ENCODE data around the gene SDK1. TPM values are rescaled to one million over a fixed set of nuclear protein-coding genes. Genes with fewer than 3 reads are reported as not detected.

SDK1 gene
- total and polyA plus RNA-seq, 2 donors (not counting 3 experiments of a cell fraction or from before 2014, with no cell fraction given): 1.6 to 3.9 TPM

- no peak overlapping the region for H3K4me3 ChIP-seq (replicated peaks in 1 of 3; ENCODE audit: insufficient read depth in 1 of 3, low read depth in 1 of 3, low read length in 3 of 3)
- dilution Hi-C loops (cut with MboI; ENCODE audit: extremely low pct_ligation_motif_present, low sequenced_read_pairs) (no loop called here), intact Hi-C loops (cut with micrococcal nuclease) (no loop called here)
- H3K4me1 ChIP-seq (ENCODE audit: control insufficient read depth, extremely low read depth, insufficient read depth, low read length): no peaks in the 10 kb centered on the region
- BruUV-seq (replicated peaks): no TSS peak
- DNase-seq (ENCODE audit: low read depth, low spot score) (no peak), FAIRE-seq (no peak)
- CTCF ChIA-PET: no interaction called here
- H3K9me1 ChIP-seq (replicated peaks; ENCODE audit: control insufficient read depth, extremely low read depth, insufficient read depth, low read length): no peaks in the 10 kb centered on the region
- no peak overlapping the region for H3K9ac ChIP-seq (replicated peaks; ENCODE audit: extremely low read depth, insufficient read depth, low read length)
- no peaks in the 10 kb centered on the region for H3K9me3 ChIP-seq (replicated peaks; ENCODE audit: control insufficient read depth, insufficient read depth, low read length)
- TF ChIP-seq GATA2 (IDR thresholded peaks at IDR 0.05; ENCODE audit: insufficient read depth, insufficient read length, low read depth, low read length): no peak
- no peak for TF ChIP-seq POLR2A (IDR thresholded peaks at IDR 0.05; ENCODE audit: low read depth, low read length)
- TF ChIP-seq MYC (IDR thresholded peaks at IDR 0.05; ENCODE audit: low read depth, low read length): no peak
- no peak for TF ChIP-seq JUN (IDR thresholded peaks at IDR 0.05; ENCODE audit: borderline replicate concordance, insufficient read depth, insufficient read length, low read depth)
- TF ChIP-seq, protein P1, sequence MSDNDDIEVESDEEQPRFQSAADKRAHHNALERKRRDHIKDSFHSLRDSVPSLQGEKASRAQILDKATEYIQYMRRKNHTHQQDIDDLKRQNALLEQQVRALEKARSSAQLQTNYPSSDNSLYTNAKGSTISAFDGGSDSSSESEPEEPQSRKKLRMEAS (IDR thresholded peaks at IDR 0.05; ENCODE audit: insufficient read depth, insufficient read length): no peak
- TF ChIP-seq EZH2 (IDR thresholded peaks at IDR 0.05; ENCODE audit: borderline replicate concordance, low read depth, low read length, severe bottlenecking): no peak
- POLR2A ChIA-PET: no interaction called here
- H3K36me3 ChIP-seq (ENCODE audit: control insufficient read depth in 2 of 2, extremely low read depth in 1 of 2, insufficient read depth in 2 of 2, low read length in 2 of 2): no peaks in the 10 kb centered on the region
- no peaks in the 10 kb centered on the region for H3K79me2 ChIP-seq (ENCODE audit: control insufficient read depth, insufficient read depth, low read length)
- no peaks in the 10 kb centered on the region for H3K27me3 ChIP-seq (ENCODE audit: control insufficient read depth in 2 of 2, insufficient read depth in 2 of 2, low read length in 2 of 2)
- H3K4me2 ChIP-seq (ENCODE audit: insufficient read depth, low read length): no peak overlapping the region
- H3K27ac ChIP-seq (ENCODE audit: insufficient read depth, low read depth, low read length): no peak overlapping the region
- H4K20me1 ChIP-seq (replicated peaks; ENCODE audit: control insufficient read depth, extremely low read depth, insufficient read depth, low read length): no peaks in the 10 kb centered on the region
- no peak overlapping the region for H2AFZ ChIP-seq (ENCODE audit: low read depth, low read length)
Measured at GRCh38 chr7:4234886-4235285, 933.8 kb downstream of the SDK1 start.

- TF ChIP-seq MYC (IDR thresholded peaks at IDR 0.05; ENCODE audit: low read depth, low read length) (no peak), POLR2A (IDR thresholded peaks at IDR 0.05; ENCODE audit: low read depth, low read length) (no peak), FOS (IDR thresholded peaks at IDR 0.05; ENCODE audit: borderline replicate concordance, insufficient read depth, low read length) (no peak), GATA2 (IDR thresholded peaks at IDR 0.05; ENCODE audit: insufficient read depth, insufficient read length, low read depth, low read length) (no peak), POLR2AphosphoS5 (IDR thresholded peaks at IDR 0.05; ENCODE audit: insufficient read depth, low read depth, low read length) (no peak), EZH2 (IDR thresholded peaks at IDR 0.05; ENCODE audit: borderline replicate concordance, low read depth, low read length, severe bottlenecking) (no peak), JUN (IDR thresholded peaks at IDR 0.05; ENCODE audit: borderline replicate concordance, insufficient read depth, insufficient read length, low read depth) (no peak), CTCF (IDR thresholded peaks at IDR 0.05; ENCODE audit: extremely low read depth in 1 of 2, insufficient read depth in 1 of 2, low read depth in 1 of 2, low read length in 2 of 2) (no peak)
- TF ChIP-seq, protein P1 (IDR thresholded peaks at IDR 0.05; ENCODE audit: insufficient read depth, insufficient read length): no peak
- ChIA-PET POLR2A (no interaction called here), CTCF (no interaction called here)
- Histone ChIP-seq H3K27me3 (ENCODE audit: control insufficient read depth in 2 of 2, insufficient read depth in 2 of 2, low read length in 2 of 2) (no peaks in the 10 kb centered on the region), H3K4me2 (ENCODE audit: insufficient read depth, low read length) (no peak overlapping the region), H3K4me3 (replicated peaks in 1 of 3; ENCODE audit: insufficient read depth in 1 of 3, low read depth in 1 of 3, low read length in 3 of 3) (no peak overlapping the region), H3K9ac (replicated peaks; ENCODE audit: extremely low read depth, insufficient read depth, low read length) (no peak overlapping the region), H3K79me2 (ENCODE audit: control insufficient read depth, insufficient read depth, low read length) (no peaks in the 10 kb centered on the region), H2AFZ (ENCODE audit: low read depth, low read length) (no peak overlapping the region), H3K4me1 (ENCODE audit: control insufficient read depth, extremely low read depth, insufficient read depth, low read length) (no peaks in the 10 kb centered on the region), H3K9me3 (replicated peaks; ENCODE audit: control insufficient read depth, insufficient read depth, low read length) (no peaks in the 10 kb centered on the region), H4K20me1 (replicated peaks; ENCODE audit: control insufficient read depth, extremely low read depth, insufficient read depth, low read length) (no peaks in the 10 kb centered on the region), H3K36me3 (ENCODE audit: control insufficient read depth in 2 of 2, extremely low read depth in 1 of 2, insufficient read depth in 2 of 2, low read length in 2 of 2) (no peaks in the 10 kb centered on the region), H3K9me1 (replicated peaks; ENCODE audit: control insufficient read depth, extremely low read depth, insufficient read depth, low read length) (no peaks in the 10 kb centered on the region), H3K27ac (ENCODE audit: insufficient read depth, low read depth, low read length) (no peak overlapping the region)
- intact Hi-C loops (cut with micrococcal nuclease) (no loop called here), dilution Hi-C loops (cut with MboI; ENCODE audit: extremely low pct_ligation_motif_present, low sequenced_read_pairs) (no loop called here)
- FAIRE-seq (no peak), DNase-seq (ENCODE audit: low read depth, low spot score) (no peak)
- BruUV-seq (replicated peaks): no TSS peak
Measured at GRCh38 chr7:4235596-4235995, 934.5 kb downstream of the SDK1 start.

Data from endothelial cell of umbilical vein (primary cell).